ENCODE measurements around the gene HLA-DQA2.
A peak's percentile ranks its signal among the peaks of the same experiment; 100 is the strongest.
"Not testable (repeated sequence)": the region's sequence is repeated elsewhere in the genome, so short reads cannot be mapped to it uniquely, and the experiment has no call there.

Gene HLA-DQA2

GRCh38 chr6:32741031-32741960 is at the start of gene HLA-DQA2:
Gene HLA-DQA2, plus strand, starts transcription at chr6:32741391. Its CDS starts 53 bp downstream, at chr6:32741444.
- no peak within 1 kb of the TSS for H3K27ac Mint-ChIP-seq
- DNase-seq, result no peak
- H3K36me3 Mint-ChIP-seq (ENCODE audit: low read depth), result no peaks in the 10 kb centered on the region
- H3K4me3 Mint-ChIP-seq, result no peak within 1 kb of the TSS
- H3K4me1 Mint-ChIP-seq, result no peaks in the 10 kb centered on the region
- peaks cover 13% of the 10 kb centered on the region for H3K27me3 Mint-ChIP-seq (ENCODE audit: low read depth, poor library complexity)
- no peak for TF ChIP-seq CTCF (IDR thresholded peaks at IDR 0.05)
- H3K9me3 Mint-ChIP-seq, result no peaks in the 10 kb centered on the region

- Mint-ChIP-seq H3K4me3 (no peak overlapping the region), H3K27me3 (ENCODE audit: low read depth, poor library complexity) (peaks cover 3% of the 10 kb centered on the region), H3K4me1 (no peaks in the 10 kb centered on the region), H3K36me3 (ENCODE audit: low read depth) (no peaks in the 10 kb centered on the region), H3K27ac (no peak overlapping the region), H3K9me3 (peaks cover 27% of the 10 kb centered on the region)
- TF ChIP-seq CTCF (IDR thresholded peaks at IDR 0.05), result peak; percentile 27
- peak; percentile 11 for DNase-seq
These were observed 49.2 kb upstream of the HLA-DQA2 start for GRCh38 chr6:32692019-32692418.

GRCh38 chr6:32697031-32697430 is 44.2 kb upstream of the HLA-DQA2 start:
- H3K36me3 Mint-ChIP-seq (ENCODE audit: low read depth), result no peaks in the 10 kb centered on the region
- H3K27me3 Mint-ChIP-seq (ENCODE audit: low read depth, poor library complexity), result peaks cover 13% of the 10 kb centered on the region
- H3K9me3 Mint-ChIP-seq, result peaks cover 27% of the 10 kb centered on the region
- TF ChIP-seq CTCF (IDR thresholded peaks at IDR 0.05), result no peak
- no peaks in the 10 kb centered on the region for H3K4me1 Mint-ChIP-seq
- no peak for DNase-seq
- H3K27ac Mint-ChIP-seq, result no peak overlapping the region
- H3K4me3 Mint-ChIP-seq, result no peak overlapping the region

- DNase-seq, result peak; percentile 55
- H3K9me3 Mint-ChIP-seq, result peaks cover 4% of the 10 kb centered on the region
- no peak overlapping the region for H3K4me3 Mint-ChIP-seq
- H3K36me3 Mint-ChIP-seq (ENCODE audit: low read depth), result no peaks in the 10 kb centered on the region
- TF ChIP-seq CTCF (IDR thresholded peaks at IDR 0.05), result peak; percentile 75
- no peak overlapping the region for H3K27ac Mint-ChIP-seq
- H3K27me3 Mint-ChIP-seq (ENCODE audit: low read depth, poor library complexity), result peaks cover 19% of the 10 kb centered on the region
- H3K4me1 Mint-ChIP-seq, result no peaks in the 10 kb centered on the region
These were observed 40.7 kb upstream of the HLA-DQA2 start for GRCh38 chr6:32700391-32701040.

- DNase-seq, result no peak
- no peak overlapping the region for H3K27ac Mint-ChIP-seq
- peaks cover 20% of the 10 kb centered on the region for H3K27me3 Mint-ChIP-seq (ENCODE audit: low read depth, poor library complexity)
- no peak overlapping the region for H3K4me3 Mint-ChIP-seq
- TF ChIP-seq CTCF (IDR thresholded peaks at IDR 0.05), result no peak
- no peaks in the 10 kb centered on the region for H3K4me1 Mint-ChIP-seq
- H3K9me3 Mint-ChIP-seq, result peaks cover 7% of the 10 kb centered on the region
- no peaks in the 10 kb centered on the region for H3K36me3 Mint-ChIP-seq (ENCODE audit: low read depth)
These were observed 37.8 kb upstream of the HLA-DQA2 start for GRCh38 chr6:32703347-32703746.

- DNase-seq; H3K9me3 Mint-ChIP-seq; H3K27ac Mint-ChIP-seq; H3K36me3 Mint-ChIP-seq (ENCODE audit: low read depth); H3K4me3 Mint-ChIP-seq; H3K4me1 Mint-ChIP-seq: not testable (repeated sequence)
- peaks cover 22% of the 10 kb centered on the region for H3K27me3 Mint-ChIP-seq (ENCODE audit: low read depth, poor library complexity)
These were observed 36.0 kb upstream of the HLA-DQA2 start for GRCh38 chr6:32705164-32705563.
